HG03139 (cell line): ENCODE results near the gene RFESD.

Experiments
- ATAC-seq: cut with Tn5 transposase; IDR thresholded peaks from one replicate; pipeline ENCODE4 v1.9.1; 2021; ENCODE audit not compliant: unreplicated experiment

The RFESD gene

DNA sequence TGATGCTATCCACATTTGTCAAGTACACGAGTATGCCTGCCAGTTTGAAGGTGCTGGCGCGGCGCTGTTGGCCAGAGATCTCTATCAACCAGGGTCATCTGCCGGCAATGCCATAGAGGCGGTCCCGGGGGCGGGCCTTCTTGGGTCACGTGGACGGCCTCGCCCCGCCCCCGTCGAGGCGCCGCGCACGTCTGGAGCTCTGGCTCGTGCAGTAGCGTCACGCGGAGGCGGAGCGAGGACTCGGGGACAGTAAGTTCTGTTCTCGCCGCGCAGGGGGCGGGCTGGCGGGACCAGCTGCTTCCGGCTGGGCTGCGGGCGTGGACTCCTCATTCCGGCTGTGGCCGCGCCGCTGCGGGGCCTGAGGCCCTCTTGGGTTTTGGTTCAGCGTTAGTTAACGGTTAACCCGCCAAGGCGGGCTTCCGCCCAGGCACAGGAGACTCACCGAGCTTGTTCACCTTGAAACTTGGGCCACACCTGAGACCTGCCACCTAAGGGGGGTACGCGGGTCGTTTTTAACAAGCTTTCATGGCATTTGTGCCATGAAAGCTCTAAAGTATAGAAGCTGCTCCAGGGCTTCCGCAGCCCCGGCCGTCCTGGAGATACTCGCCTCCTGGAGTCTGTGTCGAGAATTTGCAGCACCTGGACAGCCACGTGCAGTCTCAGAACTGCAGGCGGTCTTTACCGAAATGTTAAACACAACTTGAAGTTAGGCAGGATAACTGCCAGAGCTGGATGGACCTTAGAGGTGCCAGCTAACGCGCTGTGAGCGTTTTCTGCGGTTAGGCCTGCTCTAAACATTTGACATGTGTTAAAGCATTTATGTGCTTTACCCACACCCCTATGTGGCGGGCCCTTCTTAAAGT, at the start of gene RFESD:
RFESD (plus strand) TSS at position 209 of the 863 bp plus-strand sequence. CDS start 5,495 bp downstream, outside the sequence.
- peak; percentile 99 for ATAC-seq

DNA sequence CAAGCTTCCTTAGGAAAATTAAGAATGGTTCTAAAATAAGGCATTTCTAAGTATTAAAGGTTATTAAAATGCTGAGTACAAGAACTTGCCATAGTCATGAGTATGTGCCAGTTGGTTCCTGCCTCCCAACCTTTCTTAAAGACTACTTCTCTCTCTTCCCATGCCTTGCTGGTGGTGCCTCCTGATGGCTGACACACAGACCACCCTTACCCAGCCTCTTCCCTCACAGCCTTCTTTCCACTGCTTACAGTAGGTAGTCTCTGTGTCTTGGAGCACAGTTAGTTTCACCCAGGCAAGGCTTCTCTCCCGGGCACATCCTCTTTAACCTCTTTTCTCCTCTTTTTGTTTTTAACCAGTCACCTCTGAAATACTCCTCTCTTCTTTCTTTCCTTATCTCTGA, 47.3 kb upstream of the RFESD start:
- ATAC-seq = no peak

DNA sequence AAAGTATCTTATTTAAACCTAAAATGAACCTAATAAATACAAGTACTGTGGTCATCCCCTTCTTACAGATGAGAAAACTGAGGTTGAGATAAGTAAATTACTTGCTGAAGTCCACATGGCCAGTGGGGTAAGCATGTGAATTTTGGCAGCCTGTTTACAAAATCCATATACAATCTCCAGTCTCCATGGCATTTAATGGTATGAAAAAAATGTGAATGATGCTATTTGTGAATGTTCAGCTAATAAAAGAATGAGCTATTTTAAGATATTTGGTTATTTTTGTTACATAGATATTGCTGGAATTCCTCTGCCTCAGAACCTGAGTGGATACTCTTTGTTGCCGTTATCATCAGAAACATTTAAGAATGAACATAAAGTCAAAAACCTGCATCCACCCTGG, 46.0 kb upstream of the RFESD start:
- ATAC-seq = no peak

DNA sequence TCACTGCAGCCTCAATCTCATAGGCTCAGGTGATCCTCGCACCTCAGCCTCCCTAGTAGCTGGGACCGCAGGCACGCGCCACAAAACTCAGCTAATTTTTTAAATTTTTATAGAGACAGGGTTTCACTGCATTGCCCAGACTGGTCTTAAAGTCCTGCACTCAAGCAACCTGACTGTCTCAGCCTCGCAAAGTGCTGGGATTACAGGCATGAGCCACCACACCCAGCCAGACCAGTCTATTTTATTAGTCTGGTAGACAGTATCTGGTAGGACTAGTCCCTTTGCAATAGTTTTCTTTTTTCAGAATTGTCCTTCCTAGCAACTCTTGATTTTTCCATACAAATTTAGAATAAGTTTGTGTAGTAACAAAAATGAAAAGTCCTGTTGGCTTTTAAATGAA, 40.8 kb upstream of the RFESD start:
- no peak for ATAC-seq

DNA sequence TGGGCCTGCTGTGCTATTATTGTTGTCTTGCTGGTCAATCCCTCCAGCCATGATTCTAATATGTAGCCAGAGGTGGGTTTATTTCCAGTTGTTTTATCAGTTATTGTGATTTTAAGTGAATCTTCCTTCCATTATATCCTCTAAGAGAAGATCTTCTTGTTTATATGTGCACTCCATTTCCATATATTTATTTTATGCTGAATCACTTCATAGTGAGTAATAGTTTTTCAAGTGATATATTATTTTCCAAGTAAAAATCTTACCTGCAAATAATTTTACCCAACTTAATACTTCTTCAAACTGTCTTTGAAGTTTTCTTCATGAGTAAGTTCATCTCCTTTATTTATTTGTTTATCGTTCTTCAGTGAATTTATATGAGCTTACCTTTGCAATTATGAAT, 40.2 kb upstream of the RFESD start:
- ATAC-seq = no peak

DNA sequence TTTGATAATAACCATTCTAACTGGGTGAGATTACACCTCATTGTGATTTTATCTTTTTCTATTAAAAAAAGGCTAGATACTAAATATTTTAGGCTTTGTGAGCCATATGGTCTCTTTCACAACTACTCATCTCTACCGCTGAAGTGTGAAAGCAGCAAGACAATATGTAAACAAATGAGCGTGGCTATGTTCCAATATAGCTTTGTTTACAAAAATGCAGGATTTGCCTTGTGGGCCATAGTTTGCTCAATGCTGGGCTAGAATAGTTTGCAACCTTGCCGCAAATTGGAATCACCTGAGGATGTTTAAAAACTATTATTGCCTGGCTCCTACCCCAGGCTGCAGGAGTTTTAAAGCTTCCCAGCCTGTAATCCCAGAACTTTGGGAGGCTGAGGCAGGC, 36.9 kb upstream of the RFESD start:
- no peak for ATAC-seq

DNA sequence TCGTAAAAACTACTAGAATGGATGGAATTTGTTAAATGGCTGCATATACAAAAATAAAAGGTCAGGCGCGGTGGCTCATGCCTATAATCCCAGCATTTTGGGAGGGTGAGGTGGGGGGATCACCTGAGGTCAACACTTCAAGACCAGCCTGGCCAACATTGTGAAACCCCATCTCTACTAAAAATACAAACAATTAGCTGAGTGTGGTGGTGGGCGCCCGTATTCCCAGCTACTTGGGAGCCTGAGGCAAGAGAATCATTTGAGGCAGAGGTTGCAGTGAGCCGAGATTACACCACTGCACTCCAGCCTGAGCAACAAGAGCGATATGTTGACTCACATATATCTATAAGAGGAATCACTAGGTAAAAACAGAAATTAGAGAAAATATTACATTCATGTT, 36.0 kb upstream of the RFESD start:
- no peak for ATAC-seq

DNA sequence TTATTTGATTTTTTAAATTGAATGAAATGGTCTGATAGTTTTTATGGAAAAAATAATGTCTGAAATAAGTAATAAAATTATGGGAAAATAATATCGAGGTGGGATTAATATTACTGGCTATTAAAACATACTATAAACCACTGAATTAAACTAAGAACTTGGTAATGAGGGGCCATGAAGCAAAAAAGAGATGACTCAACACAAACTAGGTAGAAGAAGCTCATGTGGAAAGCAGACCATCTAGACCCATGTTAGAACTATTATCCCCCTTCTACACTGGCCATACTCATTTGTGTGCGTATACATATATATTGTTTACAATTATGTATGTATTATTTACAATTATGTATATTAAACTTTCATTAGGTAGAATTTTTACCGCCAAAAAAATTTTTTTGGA, 35.2 kb upstream of the RFESD start:
- no peak for ATAC-seq

DNA sequence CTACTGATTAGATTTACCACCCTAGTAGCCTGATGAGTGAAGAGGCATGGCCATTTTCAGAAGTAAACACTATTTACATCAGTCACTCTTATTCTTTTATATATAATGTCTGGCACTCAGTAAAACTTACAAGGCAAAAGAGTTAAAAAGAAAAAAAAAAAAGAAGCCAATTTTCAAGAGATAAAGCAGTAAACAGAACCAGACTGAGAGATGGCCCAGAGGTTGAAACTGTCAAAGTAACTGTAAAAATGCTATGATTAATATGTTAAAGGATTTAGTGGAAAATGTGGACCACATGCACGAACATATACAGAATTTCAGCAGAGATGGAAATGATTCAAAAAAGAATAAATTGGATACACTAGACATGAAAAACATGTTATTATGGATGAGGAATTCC, 33.1 kb upstream of the RFESD start:
- ATAC-seq = no peak

DNA sequence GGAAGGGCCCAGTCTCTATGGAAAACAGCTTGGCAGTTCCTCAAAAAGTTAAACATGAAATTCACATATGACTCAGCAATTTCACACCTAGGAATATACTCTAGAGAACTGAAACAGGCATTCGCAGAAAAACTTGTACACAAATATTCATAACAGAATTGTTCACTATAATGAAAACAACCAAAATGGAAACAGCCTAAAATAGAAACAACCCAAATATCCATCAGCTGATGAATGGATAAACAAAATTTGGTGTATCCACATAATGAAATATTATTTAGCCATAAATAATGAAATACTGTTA, 31.5 kb upstream of the RFESD start:
- no peak for ATAC-seq

DNA sequence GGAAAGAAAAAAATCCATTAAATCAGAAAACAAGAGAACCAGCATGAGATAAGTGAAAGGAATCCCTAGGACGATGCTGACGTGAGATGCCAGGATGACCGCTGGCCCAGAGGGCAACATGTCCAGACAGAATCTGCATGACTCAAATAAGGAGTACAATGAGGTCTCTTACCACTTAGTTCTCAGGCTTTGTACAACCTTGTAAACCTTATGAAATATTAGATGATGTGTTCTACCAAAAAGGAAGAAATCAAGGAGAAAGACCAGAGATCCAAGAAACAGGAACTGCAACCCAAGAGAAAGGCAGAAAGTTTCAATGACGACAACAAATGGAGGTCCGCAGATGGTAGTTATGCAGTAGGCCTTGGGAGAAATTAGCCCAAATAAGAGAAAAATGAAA, 29.5 kb upstream of the RFESD start:
- ATAC-seq = no peak

DNA sequence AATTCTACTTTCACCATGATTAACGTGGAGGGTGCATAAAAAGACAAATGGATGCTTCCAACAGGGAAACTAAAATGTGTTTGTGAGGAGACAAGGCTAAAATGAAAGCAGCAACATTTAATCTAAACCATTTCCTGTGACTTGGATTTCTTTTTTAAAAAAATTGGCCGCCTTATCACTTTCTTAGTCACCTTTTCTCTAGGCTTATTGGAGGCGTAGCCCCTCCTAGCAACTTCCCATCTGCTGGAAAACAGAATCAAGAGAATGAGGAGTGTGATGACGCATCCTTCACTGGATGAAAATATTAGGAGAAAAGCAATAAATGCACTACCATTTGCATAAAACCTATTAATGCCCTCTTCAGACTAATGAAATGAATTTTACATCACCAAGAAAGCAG, 27.5 kb upstream of the RFESD start:
- no peak for ATAC-seq

DNA sequence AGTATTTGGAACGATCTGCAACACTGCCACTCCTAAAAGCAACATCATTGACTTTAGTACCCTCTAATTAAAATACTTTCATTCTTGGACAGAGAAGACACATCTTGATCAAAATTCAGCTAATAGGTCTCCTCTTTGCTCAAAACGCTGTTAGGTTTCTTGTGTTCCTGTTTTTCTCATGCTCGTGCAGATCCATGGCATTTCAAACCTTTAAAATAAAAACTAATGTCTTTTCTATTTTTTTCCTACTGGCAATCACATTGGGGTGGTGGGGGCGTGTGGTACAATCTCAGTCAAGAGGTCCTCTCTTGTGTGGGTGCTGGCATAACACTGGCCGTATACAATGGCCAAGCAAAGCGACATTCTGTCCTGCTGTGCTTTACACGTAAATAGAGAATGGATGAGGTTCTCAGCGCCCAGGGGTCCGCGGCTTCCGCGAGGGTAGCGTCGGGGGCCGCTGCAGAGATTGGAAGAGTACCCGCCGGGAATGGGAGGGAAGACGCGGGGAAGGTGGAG, 27.0 kb upstream of the RFESD start:
- ATAC-seq = no peak

DNA sequence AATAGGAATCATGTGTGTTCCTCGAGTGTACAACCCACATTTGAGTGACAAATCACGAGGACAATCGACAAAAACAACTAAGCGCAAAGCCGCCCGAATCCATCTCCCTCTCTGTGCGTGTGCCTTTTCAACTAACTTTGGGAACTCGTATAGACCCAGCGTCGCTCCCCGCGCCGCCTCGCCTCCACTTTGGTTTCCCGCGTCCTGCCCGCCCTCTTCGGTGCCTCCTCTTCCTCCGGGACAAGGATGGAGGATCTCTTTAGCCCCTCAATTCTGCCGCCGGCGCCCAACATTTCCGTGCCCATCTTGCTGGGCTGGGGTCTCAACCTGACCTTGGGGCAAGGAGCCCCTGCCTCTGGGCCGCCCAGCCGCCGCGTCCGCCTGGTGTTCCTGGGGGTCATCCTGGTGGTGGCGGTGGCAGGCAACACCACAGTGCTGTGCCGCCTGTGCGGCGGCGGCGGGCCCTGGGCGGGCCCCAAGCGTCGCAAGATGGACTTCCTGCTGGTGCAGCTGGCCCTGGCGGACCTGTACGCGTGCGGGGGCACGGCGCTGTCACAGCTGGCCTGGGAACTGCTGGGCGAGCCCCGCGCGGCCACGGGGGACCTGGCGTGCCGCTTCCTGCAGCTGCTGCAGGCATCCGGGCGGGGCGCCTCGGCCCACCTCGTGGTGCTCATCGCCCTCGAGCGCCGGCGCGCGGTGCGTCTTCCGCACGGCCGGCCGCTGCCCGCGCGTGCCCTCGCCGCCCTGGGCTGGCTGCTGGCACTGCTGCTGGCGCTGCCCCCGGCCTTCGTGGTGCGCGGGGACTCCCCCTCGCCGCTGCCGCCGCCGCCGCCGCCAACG, 26.3 kb upstream of the RFESD start, which contains the start of gene GPR150:
GPR150 (plus strand) TSS at position 58 of the 840 bp plus-strand sequence; CDS start at position 247, 189 bp downstream.
- ATAC-seq = peak; percentile 60

DNA sequence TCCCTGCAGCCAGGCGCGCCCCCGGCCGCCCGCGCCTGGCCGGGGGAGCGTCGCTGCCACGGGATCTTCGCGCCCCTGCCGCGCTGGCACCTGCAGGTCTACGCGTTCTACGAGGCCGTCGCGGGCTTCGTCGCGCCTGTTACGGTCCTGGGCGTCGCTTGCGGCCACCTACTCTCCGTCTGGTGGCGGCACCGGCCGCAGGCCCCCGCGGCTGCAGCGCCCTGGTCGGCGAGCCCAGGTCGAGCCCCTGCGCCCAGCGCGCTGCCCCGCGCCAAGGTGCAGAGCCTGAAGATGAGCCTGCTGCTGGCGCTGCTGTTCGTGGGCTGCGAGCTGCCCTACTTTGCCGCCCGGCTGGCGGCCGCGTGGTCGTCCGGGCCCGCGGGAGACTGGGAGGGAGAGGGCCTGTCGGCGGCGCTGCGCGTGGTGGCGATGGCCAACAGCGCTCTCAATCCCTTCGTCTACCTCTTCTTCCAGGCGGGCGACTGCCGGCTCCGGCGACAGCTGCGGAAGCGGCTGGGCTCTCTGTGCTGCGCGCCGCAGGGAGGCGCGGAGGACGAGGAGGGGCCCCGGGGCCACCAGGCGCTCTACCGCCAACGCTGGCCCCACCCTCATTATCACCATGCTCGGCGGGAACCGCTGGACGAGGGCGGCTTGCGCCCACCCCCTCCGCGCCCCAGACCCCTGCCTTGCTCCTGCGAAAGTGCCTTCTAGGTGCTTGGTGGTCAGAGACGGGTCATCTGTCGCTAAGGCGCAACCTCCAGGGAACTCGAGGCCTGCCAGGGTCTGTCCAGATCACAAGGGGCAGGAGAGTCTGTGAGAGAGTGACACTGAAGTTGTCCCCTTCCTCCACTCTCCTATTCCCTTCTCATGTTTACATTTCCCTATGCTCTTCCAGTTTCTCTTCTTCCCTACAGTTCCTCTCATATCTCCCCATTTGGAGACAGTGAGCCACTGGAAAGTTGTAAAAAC, 25.4 kb upstream of the RFESD start:
- ATAC-seq = peak; percentile 41

DNA sequence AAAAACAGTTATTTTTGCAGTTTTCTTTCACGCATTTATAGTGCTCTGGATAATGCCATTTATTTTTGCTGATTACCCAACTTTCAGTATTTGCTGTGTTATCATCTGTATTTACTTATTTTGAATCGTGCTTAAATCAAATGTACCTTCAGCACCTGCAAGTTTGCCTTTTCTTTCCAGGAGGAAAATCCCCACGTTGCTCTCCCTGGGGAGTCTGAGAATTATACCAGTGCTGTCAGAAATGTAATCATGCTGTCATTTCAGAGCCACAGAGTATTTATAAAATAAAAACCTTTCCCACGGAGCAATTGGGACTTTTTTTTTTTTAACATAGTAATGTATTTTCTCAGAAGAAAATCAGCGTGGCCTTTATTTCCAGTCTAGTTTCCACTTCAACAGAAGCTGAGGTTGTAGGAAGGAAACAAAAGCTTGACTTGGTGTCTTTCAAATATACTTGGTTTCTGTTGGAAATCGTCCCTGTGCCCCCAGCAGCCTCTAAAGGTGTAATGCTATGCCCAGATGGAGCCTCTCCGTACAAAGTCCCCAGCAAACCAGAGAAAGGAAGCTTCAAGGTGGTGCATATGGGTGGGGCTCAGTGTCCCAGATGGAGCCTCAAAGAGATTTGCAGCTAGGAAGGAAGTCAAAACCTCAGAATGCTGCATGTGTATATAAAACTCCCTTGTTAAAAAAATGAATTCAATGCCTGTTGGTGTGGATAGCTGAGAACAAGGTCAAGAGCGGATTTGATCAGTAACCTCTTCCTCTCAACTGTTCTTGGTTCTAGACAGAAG, 24.5 kb upstream of the RFESD start:
- no peak for ATAC-seq

DNA sequence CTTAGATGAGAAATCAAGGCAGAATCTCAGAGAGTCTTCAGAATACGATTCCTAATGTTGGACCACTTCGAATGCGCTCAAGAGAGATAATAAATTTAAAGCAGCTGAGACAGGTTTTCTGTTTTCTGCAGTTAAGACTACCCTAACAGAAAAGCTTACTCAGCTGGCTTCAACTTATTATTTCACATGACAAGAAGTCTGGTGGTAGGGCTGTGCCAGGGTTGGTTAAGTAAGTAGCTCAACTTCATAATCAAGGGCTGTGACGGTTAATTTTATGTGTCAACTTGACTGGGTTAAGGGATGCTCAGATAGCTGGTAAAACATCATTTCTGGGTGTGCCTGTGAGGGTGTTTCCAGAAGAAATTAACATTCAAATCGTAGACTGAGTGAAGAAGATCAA, 22.9 kb upstream of the RFESD start:
- no peak for ATAC-seq

DNA sequence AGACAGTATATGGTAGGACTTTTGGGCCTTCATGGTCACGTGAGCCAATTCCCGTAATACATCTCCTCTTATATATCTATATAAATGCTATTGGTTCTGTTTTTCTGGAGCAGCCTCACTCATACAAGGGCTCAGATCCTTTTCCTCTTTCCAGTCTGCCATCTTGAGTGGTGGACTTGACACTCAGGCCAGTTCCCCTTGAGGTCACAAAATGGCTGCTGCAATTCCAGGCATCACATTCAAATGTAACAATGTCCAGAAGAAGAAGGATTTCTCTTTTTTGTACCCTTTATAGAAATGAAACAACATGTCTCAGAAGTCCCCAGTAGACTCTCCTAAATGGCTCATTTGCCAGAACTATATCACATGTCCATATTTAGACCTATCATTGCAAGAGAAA, 22.2 kb upstream of the RFESD start:
- no peak for ATAC-seq

DNA sequence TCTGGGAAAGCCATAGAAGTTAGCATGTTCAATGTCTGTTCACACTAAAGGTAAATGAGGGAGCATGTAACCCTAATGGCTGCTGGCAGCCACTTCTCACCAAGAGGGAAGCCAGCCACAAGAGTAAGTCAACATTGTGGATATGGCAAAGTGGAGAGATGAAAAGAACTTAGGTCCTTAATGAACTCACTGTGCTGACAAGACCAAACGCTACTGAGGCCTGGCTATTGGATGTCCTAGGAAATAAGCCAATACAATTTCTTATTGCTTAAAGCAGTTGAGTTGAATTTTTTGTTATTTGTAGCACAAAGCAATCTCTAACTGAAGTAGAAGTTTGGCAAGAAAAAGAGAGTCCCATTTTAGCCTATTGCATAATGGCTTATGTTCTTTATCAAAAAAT, 19.9 kb upstream of the RFESD start:
- ATAC-seq = no peak
